Right lobe of liver (tissue), 4 donors: ENCODE results near the gene SPON2.

Experiments
- CTCF ChIP-seq, 4 donors: fragments of 200-600 bp in 3 of 4; fragments of 450-650 bp in 1 of 4; IDR thresholded peaks; one replicate each; pipeline versions ENCODE4 v1.5.1 to v1.8.0; 2016 to 2022; ENCODE audit warnings: antibody characterized with exemption in 4 of 4, mild to moderate bottlenecking in 2 of 4
- POLR2A ChIP-seq: fragments of 450-650 bp; IDR thresholded peaks from one replicate; pipeline ENCODE4 v1.6.1; 2017; ENCODE audit warnings: antibody characterized with exemption, mild to moderate bottlenecking
- donor health status: DM: no; HTN: no; CAD: no.
- donor health status: DM: no; HTN: no; CAD: no.
- donor health status: DM: no; HTN: yes; CAD: no.

- TF ChIP-seq CTCF (IDR thresholded peaks at IDR 0.05) (no peak), POLR2A (no peak)
These were observed 1.4 kb downstream of the SPON2 start for GRCh38 chr4:1170976-1171310.
